Heart left ventricle (tissue), 13 donors: ENCODE data around the gene DNAL1.

Experiments used
- POLR2A ChIP-seq, 2 donors: fragments of 450-650 bp; IDR thresholded peaks; one replicate each; pipeline ENCODE4 v1.6.1; 2017; ENCODE audit warnings: antibody characterized with exemption in 2 of 2, mild to moderate bottlenecking in 2 of 2, moderate library complexity in 2 of 2
- TF ChIP-seq, protein P1 (sequence below), 12 donors: fragments of 200-600 bp; sonication (generic) in 4 of 12; IDR thresholded peaks; one replicate each; pipeline versions ENCODE4 v1.5.0 to v1.8.0; 2018 to 2022; ENCODE audit warnings: antibody characterized with exemption in 12 of 12, mild to moderate bottlenecking in 5 of 12
- donor health status: ischemic (EF 13 %, LVEDD 7.1; RV severe dilation, severe dysfunction).
- donor health status: DM: no; HTN: yes; CAD: no.
- donor health status: DM: no; HTN: no; CAD: no.
- donor health status: ischemic (EF 25% LVEDD 6.9; RV normal size, moderate dysfunction).
- donor health status: ischemic (EF 25% LVEDD 5.7; RV mildly dilated, moderate dysfunction).
- donor health status: ischemic (EF 35%, LVEDD 5.7; RV mildly dilated, moderate dysfunction).
- donor health status: nonischemic (EF 11% LVEDD 7.7; RV severe dilation, severe dysfunction).
- donor health status: DM: yes; HTN: yes; CAD: no.
- donor health status: PGD.
- donor health status: ischemic (EF 29% LVEDD 5.4; RV normal size, mild dysfunction).
- donor health status: nonischemic (EF 23%, LVEDD 6.1; RV moderate dilation, normal function).

DNA sequence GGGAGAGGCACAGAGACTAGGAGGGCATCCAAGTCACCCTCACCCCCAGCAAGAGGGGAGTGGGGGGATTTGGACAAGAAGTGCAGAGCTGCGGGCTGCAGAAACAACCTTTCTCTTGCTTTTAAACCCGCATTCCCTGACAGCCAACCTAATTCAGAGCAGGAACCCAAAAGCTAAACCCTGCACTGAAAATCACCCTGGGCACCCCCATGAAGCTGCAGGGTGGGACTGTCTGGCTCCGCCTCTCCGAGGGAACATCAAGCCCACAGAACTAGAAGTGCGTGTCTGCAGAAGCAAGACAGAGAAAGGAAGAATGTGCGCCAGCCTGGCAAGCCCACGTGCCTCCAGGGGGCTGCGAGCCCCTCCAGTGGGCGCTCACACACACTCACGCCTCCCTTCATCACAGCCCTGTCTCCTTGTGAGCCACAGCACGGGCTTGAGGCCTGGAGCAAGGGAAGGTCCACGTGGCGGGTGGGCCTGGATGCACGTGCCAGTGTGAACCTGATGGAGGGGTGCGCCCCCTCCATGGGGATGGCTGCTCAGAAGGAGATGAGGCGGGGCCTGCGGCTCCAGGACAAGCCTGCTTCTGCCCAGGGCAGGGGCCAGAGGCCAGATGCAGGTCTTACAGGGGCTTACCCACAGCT, 97.2 kb downstream of the DNAL1 start:
- TF ChIP-seq, protein P1, sequence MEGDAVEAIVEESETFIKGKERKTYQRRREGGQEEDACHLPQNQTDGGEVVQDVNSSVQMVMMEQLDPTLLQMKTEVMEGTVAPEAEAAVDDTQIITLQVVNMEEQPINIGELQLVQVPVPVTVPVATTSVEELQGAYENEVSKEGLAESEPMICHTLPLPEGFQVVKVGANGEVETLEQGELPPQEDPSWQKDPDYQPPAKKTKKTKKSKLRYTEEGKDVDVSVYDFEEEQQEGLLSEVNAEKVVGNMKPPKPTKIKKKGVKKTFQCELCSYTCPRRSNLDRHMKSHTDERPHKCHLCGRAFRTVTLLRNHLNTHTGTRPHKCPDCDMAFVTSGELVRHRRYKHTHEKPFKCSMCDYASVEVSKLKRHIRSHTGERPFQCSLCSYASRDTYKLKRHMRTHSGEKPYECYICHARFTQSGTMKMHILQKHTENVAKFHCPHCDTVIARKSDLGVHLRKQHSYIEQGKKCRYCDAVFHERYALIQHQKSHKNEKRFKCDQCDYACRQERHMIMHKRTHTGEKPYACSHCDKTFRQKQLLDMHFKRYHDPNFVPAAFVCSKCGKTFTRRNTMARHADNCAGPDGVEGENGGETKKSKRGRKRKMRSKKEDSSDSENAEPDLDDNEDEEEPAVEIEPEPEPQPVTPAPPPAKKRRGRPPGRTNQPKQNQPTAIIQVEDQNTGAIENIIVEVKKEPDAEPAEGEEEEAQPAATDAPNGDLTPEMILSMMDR (IDR thresholded peaks at IDR 0.05) = no peak
- TF ChIP-seq POLR2A (IDR thresholded peaks at IDR 0.05) = no peak
